OCI-LY3 (cell line): Measurements from ENCODE around the gene RNF157.

Experiments
- EZH2phosphoT487 ChIP-seq: fragments of 200-600 bp; shearing (Covaris generic); IDR thresholded peaks from 2 replicates; pipeline ENCODE4 v1.6.1; 2018; ENCODE audit warnings: antibody characterized with exemption, mixed run types, low read depth
- TF ChIP-seq, protein P1 (sequence below): fragments of 200-600, 300-600 bp; sonication (generic); IDR thresholded peaks from 2 replicates; pipeline ENCODE4 v1.5.1; 2014; ENCODE audit warnings: antibody characterized with exemption, low read length, low read depth

DNA sequence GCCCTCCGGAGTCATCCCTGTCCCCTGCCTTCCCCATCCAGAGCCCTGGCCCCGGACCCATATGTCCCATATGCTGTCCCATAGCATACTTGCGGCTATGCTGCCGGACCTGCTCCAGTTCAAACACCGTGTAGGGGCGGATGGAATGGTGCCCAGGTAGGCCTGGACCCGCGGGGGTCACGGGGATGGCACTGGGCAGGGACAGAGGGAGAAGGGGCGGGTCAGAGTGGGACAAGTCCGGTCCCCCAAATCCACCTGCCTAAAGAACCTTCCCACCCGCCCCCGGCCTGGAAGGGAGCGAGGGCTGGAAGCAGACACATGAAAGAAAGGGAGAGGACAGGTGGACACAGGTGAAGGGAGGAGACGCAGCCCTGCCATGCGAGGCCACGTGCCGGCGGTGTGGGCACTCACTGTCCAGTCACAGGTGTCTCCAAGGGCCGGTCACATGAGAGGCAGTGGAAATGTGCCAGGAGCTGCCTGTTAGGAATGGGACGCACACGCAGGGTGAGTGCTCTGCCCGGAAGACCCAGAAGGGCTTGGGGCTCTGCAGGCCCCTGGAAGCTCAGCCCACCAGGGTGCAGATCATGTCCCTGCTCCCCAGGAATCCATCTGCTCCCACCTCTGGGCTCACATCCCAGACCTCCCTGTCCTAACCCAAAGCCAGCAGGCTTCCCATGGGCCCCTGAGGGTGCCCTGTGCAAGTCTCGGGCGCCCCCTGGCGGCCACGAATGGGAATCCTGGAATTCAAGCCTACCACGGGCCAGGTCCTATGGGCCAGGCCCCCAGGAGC, 38.9 kb upstream of the RNF157 start:
- TF ChIP-seq, protein P1, sequence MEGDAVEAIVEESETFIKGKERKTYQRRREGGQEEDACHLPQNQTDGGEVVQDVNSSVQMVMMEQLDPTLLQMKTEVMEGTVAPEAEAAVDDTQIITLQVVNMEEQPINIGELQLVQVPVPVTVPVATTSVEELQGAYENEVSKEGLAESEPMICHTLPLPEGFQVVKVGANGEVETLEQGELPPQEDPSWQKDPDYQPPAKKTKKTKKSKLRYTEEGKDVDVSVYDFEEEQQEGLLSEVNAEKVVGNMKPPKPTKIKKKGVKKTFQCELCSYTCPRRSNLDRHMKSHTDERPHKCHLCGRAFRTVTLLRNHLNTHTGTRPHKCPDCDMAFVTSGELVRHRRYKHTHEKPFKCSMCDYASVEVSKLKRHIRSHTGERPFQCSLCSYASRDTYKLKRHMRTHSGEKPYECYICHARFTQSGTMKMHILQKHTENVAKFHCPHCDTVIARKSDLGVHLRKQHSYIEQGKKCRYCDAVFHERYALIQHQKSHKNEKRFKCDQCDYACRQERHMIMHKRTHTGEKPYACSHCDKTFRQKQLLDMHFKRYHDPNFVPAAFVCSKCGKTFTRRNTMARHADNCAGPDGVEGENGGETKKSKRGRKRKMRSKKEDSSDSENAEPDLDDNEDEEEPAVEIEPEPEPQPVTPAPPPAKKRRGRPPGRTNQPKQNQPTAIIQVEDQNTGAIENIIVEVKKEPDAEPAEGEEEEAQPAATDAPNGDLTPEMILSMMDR, result peak; percentile 95
- TF ChIP-seq EZH2phosphoT487, result no peak
